GM18511 (cell line): Measurements from ENCODE around the gene PCSK6.

Experiments
- ATAC-seq: cut with Tn5 transposase; IDR thresholded peaks from one replicate; pipeline ENCODE4 v1.9.1; 2021; ENCODE audit warnings: mild to moderate bottlenecking, moderate library complexity; ENCODE audit not compliant: unreplicated experiment

PCSK6 gene

DNA sequence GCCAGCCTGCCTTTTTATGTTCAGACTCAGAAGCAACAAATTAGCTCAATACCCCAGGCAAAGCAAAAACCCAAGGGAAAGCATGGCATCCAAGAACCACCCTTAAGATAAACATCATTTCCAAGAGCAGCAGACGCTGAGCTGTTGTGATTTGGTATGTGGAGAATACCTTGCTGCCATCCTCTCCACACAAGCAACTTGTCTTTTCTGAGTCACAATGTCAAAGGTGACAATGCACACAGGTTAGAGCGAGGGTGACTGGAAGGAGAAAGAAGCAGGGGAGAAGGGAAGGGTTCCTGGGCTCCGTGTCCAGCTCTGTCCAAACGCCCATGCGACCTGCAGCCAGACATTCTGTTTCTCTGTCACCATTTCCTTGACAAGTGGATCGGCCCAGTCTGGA is 6.0 kb downstream of the PCSK6 start:
- no peak for ATAC-seq

DNA sequence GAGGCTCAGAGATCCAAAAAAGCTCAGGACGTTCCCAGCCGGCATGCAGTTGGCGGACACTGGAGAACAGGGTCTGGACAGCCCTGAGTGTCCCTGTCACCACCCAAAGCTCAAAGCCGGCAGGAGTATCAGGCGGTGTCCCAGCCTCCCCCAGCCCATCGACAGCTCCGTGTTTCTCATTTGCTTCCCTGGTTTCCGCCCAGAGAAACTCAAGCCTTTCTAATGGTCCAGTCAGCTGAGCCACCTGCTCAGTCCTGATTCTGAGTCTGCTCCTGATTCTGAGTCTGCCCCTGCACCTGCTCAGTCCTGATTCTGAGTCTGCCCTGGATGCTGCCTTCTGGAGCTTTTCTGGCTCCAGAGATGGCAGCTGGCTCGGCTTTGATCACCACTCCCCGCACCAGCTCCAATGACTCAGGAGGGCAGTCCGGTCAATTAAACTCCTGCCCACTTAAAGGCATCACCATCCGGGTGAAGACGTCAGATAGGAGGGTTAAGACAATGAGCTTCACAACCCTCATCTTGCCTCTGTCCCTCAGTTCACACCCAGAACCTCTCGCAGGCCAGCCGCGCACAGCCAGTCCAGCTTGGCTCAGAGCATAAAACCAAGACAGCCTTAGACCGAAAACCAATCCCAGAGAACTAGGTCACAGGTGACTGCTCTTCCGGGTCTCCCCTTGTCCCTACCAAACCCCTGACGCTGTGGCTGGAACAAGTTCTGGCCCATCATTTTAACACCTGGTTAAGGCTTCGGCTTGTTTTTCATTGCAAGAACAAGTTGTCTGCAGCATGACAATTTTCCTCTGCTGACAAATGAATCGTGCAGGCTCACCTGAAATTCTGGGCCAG is 6.8 kb downstream of the PCSK6 start:
- ATAC-seq = no peak

DNA sequence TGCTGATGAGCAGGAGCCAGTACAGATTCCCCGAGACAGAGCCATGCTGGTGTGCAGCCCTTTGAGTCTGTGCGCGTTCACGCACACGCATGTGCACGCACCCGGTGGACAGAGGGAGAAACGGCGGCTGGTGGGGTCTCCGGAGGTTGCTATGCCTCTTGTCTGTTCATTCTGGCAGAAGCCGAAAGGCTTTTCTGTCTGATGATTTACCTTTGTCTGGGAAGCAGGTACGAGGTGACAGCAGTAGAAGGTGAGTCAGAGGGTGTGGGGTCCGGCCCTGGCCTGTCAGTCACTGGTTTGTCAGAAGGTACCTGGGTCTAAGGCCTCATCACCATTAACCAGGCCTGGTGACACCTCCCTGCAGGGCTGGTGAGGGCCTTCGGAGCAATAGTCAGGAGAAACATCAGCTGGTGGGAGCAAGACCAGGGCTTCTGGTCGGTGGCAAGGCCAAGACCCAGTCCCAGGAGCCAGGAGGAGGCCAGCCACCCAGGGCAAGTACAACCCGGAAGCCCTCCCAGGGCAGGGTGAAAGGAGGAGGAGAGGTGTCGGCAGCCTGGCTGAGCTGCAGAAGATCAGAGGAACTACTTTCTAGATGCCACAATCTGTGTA is 7.5 kb downstream of the PCSK6 start:
- no peak for ATAC-seq

DNA sequence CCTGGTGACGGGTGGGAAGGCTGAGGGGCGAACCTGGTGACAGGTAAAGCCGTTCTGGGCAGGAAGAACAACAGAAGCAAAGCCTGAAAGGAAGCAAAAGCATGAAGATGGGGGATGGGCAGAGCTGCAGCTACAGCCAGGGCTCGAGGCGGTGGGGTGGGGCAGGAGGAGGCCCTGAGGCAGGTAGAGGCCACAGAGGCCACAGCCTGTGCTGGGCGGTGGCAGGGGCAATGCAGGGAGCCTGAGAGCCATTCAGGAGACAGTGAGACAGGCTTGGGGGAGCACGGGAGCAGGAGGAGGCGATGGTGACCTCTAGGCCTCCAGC is 8.2 kb downstream of the PCSK6 start:
- no peak for ATAC-seq

DNA sequence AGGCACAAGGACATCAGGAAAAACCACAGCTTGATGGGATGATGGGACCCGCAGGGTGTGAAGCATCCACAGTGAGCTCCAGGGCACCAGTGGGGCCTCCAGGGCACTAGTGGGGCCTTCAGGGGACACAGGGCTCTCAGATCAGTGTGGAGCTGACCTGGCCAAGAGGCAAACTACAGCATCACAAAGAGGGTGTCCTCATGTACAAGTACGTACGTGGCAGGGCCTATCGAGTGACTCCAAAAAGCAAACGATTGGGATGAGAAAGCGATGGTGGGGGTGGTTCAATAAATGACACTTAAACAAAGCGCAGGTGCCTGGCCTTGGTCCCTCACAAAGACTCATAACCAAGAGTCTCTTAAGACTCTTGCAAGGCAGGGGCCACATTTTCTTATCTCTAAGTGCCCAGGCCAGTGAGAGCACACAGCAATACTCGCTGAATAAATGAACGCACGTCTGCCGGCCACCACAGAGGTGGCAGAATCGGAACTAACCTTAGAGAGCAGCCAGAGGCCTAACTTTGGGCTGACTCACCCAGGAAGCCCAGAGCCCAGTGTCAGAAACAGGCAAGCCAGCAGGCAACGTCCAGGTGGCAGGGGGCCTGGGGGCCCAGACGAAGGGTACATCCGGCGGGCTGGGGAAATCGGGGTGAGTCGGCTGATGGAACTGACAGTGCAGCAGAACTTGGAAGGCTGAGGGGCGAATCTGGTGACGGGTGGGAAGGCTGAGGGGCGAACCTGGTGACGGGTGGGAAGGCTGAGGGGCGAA is 8.7 kb downstream of the PCSK6 start:
- no peak for ATAC-seq

DNA sequence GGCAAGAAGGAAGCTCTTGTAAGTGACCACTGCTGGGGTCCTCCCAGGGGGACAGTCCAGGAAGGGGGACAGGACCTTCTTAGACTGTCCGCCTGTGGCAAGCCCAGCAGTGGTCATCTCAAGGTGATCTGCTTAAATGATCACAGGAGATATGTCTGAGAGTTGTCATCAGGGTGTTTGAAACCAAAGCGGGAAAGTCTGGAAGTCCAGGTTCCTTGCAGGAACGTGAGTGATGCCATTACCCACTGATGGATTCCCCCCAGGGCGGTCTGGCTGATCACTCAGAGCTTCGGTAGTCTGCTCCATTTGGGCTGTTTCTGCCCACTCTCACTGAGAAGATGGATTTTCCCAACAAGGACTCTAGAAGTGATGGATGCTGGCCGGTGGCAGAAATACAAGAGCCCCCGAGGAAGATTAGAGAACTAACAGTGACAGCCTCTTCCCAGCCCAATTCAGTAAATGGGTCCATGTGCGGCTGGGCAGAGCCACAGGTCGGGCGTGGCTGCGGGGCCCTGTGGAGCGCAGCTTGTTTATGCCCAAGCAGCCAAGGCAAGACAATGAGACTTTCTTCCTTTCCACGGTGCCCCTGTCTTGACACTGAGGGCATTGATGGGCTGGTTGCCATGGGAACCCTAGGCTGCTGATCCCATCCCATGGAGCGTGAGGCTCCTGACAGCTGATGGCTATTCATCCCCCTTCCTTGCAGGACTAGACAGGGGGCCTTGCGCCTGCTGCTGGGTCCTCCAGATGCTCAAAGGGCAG is 9.5 kb downstream of the PCSK6 start:
- ATAC-seq = no peak

DNA sequence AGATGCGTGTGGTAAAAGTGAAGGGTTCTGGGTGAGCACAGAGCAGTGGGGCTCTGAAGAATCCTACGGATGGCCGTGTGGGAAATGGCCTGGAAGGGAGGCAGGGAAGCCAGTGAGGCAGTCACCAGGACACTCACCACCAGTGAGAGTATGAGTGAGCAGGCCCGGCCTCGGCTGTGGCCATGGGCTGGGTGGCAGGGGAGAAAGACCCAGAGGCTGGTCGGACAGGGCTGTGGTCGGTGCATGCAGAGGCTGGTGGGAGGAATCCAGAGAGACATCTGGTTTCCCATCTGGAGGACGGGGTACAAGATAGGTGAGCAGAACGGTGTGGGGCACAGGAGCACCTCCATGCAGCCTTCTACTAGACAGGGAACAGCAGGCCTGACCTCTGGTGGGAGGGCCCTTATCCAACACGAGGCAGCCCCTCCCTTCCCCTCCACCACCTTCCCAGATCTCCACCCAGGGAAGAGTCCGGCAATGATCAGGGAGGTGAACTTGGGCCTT is 10.1 kb downstream of the PCSK6 start:
- no peak for ATAC-seq

DNA sequence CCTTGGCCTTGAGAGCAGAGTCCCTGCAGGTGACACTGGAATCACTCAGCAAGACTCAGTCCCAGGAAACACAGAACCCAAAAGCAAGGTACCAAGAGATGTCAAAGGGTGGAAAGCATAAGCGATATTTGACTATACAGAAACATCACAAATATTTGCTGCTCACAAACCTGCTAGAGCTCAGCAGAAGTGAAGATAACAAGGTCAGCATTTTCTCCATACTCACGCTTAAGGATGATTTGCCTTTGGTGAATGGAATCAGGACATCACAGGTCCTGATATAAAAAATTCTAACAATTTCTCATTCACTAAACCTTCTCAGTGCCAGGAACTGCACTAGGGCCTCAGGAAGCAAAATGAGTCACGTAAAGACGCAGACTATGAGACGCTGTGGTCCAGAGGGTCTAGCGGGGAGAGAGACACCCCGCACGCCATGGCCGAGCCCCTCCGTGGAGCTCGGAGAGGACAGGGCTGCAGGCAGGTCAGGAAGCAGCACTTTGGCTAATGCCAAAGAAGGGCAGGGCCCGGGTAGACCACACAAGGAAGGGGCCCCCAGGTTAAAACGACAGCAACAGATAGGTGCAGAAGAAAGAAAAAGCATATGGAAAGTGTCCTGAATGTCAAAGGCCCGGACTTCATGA is 10.7 kb downstream of the PCSK6 start:
- ATAC-seq = no peak

DNA sequence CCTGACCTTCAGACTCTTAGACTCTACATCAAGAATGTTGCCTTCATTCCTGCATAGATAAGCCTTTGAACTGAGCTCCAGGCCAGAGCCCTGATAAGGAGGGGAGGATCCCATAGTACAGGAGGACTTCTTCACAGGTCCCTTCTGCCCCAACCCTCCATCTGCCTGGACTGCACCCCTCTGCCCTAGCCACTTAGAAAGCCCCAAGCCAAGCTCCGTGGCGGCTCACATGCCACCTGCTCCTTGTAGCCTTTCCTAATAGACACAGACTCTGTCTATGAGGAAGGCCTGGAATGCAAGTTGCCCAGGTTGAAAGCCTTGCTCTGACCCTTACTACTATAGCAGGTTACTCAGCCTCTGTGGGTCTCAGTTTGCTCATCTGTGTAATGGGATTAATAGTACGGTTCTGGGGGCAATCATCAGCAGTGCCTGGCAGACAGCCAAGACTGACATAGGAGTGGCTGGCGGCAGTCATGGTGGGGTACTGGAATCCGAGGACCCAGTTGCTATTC is 11.6 kb downstream of the PCSK6 start:
- ATAC-seq = no peak

DNA sequence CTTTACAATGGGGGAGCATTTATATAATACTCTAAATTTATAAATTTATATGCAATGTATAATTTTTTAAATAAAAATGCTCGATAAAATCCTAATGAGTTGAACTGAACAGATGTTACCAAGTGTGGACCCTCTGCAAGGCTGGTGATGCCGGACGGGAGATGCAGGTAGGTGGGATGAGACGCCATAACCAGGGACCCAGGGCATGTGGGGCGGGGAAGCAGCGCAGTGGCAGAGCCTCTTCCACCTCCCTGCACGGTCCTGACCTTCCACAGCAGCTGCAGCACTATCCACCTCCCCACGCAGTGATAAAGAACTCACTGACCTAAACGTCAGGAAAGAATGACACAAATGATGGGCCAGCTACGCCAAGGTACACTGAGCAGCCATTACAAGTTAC is 12.8 kb downstream of the PCSK6 start:
- ATAC-seq = no peak

DNA sequence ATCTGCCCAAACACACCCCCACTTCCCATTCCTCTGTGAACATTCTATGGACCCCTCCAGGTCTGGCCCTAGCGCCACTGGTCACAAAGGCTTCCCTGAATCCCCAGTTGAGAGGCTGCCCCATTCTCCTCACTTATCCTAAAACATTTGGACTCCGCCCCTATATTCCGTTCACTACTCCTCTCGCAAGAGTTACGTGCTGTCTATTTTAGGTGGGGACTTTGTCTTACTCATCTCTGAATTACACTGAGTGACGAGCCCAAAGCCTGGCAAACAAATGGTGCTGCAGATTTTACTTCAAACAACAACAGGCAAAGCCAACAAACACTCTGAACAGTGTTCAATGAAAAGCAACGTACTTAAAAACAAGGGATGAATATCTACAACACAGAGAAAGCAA is 14.5 kb downstream of the PCSK6 start:
- no peak for ATAC-seq

DNA sequence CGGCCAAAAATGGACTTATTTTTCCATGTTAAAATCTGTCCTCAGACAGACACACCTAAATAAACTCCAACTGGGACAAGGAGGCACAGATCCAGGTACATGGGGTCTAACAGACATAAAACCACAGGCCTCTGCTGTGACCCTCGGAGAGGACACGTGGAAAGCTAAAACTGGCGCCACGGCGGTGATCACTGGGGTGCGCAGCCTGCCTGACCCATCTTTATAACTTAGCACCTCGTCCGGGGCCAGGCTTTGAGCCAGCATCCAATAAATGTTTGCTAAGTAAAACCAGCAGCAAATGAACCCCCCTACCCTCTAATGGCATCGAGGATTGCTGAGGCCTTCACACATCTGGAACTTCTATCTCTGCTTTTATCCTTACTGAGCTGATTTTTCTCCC is 15.3 kb downstream of the PCSK6 start:
- ATAC-seq = no peak

DNA sequence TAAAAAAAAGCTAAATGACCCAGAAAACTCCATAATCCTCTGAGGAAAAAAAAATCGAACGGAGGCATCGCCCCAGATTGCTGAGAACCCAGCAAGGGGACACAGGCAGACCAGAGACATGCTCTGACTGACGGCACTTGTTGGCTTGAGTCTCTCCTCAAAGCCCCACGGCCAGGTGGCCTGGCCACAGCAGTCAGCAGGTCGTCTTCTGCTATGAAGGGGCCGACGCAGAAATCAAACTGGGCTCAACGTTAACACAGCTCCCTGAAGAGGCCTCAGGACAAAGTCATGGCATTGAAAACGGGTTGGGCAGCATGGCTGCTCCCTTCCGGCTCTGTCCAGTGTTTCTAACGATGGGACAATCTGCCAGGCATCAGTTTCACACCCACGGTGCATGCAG is 17.5 kb downstream of the PCSK6 start:
- no peak for ATAC-seq

DNA sequence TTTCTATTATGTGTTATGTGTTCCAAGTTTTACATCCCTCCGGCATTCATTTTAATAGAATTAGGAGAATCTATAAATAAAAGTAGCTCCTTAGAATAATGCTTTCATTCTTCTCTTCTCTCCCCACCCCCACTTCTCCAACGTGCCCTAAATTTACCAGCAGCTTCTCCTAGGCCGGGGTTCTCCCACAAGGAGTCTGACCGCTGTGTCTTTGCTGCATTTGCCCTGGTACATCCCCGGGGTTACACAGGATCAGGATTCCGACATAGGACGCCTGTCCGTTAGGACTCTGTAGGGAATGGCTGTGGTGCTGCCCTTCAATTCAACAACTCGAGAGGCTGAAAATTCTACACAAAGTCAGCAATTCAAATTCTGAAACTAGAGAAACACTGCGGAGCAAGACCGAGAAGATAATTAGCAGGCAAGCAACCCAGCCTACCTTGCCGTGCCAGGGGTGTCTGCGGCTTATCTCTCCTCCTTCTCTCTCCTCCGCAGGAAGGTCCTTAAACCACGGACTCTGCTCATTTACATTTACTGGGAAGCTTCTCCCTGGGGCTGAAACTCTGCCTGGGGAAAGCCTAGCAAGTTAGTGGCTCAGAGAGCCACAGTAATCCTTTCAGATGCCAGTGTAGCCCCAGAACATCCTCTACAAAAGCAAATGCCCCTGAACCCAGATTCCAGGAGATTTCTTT is 18.8 kb downstream of the PCSK6 start:
- ATAC-seq = no peak

DNA sequence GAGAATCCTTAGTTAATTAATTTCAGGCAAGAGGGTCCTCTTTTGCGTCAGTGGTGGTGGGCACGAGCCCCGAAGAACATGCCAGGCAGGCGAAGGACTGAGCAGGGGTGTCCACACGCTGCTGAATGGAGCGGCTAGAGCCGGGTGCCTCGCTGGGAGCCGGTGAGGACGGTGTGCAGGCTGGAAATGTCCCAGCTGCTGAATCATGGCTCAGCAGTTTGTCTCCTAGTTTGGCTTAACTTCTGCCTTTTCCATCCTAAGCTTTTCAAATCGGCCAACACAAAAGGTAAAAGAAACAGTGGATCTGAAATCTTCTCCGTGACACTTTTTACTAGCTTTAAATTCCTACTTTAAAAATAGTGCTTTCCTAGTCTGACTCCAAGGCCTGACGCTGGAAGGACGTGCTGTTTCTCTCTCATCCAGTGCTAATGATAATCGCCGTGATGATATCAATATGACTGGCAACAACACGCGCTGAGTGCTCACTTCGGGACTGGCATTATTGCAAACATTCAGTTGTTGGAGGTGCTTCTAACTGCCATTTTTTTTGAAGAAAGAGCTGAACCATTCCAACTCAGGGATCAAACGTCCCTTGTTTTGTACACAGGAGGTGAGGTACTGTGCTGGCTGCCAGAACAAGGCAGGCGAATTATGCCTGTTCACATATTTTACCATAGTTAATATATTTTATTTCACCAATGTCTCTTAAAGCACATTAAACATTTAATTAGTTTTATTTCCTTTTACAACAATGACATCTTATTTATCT is 19.8 kb downstream of the PCSK6 start:
- ATAC-seq = no peak

DNA sequence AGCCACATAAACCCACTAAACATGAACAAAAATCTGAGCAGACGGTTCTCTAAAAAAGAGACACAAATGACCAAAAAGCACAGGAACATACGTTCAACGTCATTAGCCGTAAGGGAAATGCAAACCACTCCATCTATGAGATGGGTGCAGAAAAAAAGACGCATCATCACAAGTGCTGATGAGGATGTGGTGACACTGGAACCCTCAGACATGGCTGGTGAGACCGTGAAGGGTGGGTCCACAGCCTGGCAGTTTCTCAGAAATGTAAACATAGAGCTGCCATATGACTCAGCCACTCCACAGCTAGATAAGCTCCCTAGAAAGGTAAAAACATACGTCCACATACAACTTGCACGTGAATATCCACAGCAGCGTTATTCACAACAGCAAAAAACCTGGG is 23.3 kb downstream of the PCSK6 start:
- ATAC-seq = no peak

DNA sequence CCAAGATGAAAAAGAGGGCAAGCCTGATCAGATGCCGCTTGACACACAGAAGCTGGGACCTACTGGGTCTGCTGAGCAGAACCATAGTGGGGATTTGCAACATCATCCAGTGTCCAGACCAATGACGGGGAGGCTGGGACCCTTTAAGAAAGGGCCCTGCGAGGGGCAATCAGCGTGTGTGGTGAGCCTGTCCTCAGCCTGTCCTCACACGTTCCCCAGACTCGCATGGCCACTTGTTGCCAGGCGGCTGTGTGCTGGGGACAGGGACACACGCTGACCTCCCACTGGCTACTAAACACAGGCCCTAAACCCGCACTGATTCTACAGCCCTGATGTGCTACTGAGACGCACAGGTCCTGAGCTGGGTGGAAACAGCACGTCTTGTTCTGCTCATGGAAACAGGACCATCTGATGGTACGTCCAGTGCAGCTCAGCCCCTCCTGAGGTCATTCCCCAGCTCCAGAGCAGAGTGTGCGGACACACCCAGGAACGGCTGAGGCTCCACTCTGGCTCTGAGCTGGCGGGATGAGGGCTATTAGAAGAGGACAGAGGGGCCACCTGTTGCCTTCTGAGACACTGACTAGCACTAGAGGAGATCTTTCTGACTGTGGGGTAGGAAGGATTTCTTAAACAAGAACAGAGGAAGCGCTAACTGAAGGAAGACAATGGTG is 24.4 kb downstream of the PCSK6 start:
- ATAC-seq = no peak

DNA sequence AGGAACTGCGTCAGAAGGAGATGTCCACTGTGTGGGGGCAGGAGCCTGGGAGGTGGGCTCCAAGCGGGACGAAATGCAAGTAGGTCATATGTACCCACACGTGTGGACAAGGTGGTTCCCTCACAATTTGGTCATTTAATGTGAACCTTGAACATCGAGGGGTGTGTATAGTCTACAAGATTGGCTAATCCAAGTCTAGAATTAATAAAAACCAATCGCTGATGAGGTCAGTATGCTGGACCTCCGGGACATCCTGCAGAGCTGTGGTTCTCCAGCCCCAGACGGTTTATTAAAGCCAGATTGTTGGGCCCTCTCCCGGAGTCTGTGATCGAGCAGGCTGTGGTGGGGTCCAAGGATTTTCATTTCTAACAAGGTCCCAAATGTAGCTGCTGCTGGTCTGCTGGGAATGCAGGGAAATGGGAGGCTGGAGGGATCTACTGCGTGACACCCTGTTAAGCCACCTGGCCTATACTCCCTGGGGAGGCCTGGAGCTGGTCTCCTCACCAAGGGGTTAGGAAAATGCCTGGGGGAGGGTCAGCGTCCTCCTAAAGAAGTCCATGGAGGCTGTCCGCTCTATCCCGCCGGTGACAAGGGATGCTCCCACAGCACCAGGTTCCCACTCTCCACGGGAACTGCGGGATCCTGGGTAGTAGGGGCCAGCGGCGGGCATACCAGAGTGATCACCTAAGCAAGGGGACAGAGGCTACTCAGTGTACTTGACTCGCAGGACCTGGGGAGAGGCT is 25.1 kb downstream of the PCSK6 start:
- ATAC-seq = no peak
